Activated CD4-positive, CD25-positive, alpha-beta regulatory T cell treated with anti-CD3 and anti-CD28 coated beads, Interleukin-2, amount 50 U/mL, for 24 hours (primary cell): ENCODE data around the gene CDCP2.
A peak's percentile ranks its signal among the peaks of the same experiment; 100 is the strongest.

ENCODE experiments used
- ATAC-seq, 2 donors: fragments of 150-1000 bp; cut with Tn5 transposase; one replicate each; pipeline ENCODE4 v1.10.0; 2021; ENCODE audit warnings: mild to moderate bottlenecking in 1 of 2, moderate library complexity in 1 of 2

The CDCP2 gene

DNA sequence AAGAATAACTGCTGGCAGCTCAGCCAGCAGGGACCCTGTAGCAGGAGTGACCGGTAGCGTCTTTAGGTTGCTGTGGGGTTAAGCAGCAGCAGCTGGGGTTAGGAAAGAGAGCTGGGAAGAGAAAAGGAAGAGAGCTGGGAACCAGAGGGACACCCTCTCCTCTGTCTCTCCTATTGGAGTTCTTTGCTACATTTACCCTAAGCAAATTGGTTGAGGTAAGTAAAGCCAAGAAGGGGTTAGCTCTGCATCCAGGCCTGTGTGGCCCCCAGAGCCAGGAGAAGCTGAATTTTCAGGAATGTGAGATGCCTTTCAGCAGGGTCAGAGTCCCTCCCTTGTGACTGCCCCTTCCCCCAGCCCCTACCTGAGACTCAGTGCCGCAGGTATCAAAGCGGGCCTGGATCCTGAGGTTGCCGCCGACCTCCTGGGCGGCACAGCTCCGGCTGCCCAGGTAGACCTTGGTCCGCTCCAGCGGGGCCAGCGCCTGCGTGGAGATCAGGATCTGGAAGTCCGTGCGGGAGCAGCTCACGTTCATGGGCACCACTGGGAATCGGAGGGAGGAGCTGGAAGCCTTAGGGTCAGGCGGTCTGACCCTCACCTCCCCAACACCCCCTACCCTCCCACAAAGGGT, 16.4 kb downstream of the CDCP2 start:
- ATAC-seq = no peak

DNA sequence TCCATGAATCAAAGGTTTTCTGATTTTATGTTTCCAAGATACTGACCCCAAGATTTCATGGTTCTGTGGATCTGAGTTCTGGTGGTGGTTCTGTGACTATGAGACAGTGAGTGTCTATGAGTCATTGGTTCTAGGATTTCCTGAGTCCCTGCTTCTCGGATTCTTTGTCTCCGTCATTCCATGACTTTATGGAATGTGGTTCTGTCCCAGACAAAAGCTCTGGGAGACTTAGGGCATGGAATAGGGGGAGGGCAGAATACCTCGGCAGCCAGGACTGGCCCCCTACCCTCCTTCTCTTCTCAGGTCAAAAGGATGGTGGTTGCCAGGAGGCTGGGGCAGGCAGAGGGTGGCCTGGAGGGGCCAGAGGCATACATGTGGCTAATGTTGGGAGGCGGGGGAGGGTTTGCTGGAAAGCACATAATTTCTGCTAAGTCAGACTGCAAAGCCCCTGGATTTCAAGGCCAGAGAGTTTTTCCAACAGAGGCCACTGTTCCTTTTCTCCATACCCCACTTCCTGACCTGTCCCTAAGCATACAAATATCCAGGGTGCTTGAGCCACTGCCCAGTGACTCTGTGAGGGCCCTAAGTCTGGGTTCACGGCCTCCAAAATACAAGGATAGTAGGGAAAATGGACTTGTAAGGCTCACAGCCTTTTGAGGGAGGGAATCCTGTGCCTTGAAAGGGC, 17.2 kb downstream of the CDCP2 start:
- no peak for ATAC-seq

DNA sequence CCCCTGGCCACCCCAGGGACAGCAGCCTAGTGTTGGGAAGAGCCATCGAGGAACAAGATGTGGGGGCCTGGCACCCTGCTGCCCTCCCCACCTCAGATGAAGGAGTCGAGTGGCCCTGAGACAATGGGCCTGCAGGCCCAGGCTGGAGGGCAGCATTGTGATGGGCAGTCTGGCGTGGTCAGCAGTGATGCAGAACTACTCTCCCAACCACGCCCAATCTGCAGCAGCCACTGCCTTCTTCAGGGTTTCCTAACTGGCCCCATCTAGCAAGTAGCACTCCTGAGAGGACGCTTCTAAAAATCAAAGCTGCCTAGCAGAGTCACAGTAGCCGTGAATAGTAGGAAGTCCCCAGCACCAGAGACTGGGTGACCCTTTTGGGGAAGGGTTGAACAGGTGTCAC, 18.5 kb downstream of the CDCP2 start:
- no peak for ATAC-seq

DNA sequence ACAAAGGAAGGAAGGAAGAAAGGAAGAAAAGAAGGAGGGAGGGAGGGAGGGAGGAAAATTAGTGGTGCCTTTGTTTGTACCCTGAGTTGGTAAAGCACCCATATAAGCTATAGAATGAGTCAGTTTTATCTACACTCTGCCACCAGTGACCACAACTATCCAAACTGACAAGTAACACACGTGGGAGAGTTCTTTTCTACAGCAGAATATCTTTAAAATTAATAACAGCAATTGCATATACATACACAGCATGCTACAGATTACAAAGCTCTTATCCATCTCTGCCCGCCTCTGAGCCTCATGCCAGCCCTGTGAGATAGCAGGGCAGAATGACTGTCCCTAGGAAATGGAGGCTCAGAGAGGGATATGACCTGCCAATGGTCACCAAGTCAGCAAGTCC, 20.3 kb downstream of the CDCP2 start:
- no peak for ATAC-seq

DNA sequence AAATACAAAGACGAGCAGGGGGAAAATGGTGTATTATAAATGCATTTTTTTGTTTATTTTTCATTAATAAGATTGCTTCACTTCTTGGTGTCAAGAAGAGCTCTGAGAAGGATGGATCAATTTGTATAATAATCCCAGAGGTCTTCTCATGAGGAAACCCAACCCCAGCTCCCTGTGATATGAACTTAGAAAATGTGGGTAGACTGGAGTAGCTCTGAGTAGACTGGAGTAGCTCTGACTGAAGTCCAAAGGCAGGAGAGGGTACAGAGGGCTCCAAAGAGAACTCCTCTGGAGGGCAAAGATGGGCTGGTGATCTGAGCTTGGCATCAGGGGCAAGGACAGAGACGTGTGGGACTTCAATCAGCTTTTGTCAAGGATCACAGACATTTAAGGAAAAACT, 21.4 kb downstream of the CDCP2 start:
- no peak for ATAC-seq

DNA sequence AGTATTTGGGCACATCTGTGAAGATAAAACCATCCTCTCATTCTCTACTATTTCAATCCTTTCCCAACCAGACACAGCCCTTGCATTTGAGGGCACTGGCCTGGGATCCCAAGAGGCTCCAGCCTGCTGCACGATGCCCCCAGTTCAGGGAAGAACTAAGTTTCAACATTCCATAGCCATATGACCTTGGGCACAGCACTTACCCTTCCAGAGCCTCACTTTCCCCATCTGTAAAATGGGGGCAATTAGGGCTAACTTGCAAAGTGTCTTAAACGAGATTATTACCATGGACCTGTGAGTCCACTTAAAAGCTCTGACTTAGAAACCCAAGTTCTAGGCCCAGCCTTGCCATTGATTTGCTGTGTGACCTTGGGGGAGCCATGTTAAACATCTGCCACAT, 22.9 kb downstream of the CDCP2 start:
- ATAC-seq = no peak

DNA sequence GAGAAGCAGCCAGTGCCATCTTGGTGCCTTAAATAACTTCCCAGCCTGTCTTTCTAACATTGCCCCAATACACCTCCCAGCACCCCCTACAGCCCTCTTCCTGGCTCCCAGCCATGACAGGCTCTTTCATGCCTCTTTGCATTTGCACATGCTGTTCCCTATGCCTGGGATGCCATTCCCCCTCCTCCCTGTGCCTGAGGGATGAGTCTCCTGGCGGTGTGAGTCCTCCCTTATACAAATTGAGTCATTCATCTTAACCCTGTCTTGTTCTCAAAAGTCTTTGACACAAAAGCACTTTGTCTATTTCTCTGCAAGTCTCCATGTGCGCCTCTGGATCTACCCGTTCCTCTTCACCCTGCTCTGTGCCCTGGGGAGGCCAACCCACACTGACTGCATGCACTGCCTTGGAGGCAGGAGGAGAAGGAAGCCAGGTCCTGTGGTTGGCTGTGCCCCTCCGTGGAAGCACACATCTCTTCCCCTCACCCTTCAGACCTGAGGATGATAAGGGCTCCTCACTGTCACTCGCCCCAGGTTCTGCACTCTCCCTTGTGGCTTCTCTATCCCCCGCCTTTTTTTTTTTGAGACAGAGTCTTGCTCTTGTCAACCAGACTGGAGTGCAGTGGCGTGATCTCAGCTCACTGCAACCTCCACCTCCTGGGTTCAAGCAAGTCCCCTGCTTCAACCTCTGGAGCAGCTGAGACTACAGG, 25.1 kb downstream of the CDCP2 start:
- ATAC-seq = no peak

DNA sequence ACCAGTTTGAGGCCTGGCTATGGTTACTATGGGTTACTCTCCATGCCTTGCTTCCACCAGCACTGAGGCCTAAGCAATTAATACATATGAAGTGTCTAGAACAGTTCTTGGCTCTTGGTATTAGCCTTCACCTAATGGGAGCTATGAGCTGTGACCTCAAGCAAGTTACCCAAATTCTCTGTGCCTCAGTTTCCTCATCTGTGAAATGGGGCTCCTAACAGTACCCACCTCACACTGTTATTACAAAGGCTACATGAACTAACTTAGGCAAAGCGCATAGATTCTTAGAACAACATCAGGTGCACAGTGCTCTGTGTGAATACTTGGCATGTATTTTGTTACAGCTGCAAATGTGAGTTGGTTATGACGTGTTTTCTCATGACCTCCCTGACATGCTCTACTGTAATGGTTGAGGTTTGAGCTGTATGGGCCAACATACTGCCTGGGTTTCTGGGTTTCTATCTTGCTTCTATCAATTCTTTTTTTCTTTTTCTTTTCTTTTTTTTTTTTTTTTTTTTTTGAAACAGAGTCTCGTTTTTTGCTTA, 26.5 kb downstream of the CDCP2 start:
- no peak for ATAC-seq

DNA sequence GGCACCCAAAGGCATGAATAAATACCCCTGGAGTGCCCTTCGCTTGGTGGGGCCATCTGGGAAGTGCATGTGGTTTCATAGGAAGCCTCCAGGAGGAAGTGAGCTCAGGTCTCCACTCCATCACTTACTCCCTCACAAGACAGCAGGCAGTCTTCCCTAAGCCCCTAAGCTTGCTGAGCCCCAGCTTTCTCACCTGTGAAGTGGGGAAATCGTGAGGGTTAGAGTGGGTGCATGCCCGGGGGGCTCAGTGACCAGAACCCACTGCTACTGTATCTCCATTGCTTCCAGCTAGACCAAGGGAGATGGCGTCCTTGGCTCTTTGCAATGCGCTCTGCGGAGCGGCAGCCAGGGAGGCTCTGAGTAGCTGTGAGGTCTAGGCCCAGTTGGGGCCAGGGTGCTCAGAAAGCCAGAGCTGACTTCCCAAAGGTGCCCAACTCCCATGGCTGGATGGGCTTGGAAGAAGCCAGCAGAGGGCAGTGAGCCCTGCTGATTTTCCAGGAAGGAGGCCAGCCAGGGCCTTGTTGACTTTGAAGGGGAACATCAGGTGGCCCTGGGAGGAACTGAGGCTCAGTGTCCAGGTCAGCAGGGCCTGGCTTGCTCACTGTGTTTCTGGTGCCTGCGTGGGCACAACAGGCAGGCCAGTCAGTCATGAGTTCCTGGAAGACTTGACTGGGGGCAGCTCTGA, 27.3 kb downstream of the CDCP2 start:
- no peak for ATAC-seq

DNA sequence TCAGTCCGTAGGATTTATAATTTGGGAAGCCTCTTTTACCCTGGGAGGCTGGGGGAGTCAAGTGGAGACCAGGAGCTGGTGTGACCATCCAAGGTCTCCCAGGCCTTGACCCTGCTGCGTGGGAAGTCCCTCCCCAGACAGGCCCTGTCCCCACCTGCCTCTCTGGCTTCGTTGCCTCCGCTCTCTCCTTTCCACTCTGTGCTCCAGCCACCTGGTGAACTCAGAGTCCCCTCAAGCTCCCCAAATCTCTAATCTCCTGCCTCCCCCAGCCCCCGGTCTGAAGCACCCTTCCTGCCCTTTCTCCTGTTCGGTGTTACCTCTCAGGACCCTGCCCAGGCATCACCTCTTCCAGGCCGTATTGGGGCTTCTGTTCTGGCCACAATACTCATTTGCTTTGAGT, 27.9 kb downstream of the CDCP2 start:
- no peak for ATAC-seq

DNA sequence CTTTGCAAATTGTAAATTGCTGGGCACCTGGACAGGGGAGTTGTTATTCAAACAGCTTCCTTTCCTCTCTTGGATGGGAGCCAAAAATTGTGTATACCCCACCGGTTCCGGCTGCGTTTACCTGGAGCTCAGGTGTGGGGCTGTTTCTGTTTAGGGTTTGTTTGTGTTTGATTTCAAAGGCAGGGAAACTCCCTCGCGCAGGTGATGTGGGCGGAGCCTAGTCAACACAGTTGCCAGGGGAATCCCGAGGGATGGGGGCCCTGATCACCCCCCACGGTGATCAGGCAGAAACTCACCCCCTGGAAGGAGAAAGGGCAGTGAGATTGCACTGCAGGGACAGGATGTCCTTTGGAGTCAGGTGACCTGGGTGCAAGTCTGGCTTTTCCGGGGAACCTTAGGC, 28.3 kb downstream of the CDCP2 start:
- ATAC-seq = no peak

DNA sequence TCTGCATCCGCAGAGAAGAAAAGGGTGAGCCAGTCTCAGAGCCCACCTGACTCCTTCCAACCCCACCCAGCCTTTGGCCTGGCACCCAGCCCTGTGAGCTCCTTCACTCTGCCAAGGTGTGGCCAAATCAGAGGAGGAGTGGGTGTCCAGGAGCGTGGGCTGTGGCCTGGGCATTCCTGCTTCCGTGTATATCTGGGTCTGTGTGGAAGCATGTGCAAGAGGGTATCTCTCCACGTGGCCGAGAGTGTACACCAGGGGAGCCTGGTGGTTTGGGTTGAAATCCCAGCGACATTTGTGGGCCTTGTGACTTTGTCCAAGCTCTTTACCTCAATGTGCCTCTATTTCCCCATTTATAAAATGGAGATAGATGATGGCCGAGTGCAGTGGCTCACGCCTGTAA, 29.8 kb downstream of the CDCP2 start:
- ATAC-seq = no peak

DNA sequence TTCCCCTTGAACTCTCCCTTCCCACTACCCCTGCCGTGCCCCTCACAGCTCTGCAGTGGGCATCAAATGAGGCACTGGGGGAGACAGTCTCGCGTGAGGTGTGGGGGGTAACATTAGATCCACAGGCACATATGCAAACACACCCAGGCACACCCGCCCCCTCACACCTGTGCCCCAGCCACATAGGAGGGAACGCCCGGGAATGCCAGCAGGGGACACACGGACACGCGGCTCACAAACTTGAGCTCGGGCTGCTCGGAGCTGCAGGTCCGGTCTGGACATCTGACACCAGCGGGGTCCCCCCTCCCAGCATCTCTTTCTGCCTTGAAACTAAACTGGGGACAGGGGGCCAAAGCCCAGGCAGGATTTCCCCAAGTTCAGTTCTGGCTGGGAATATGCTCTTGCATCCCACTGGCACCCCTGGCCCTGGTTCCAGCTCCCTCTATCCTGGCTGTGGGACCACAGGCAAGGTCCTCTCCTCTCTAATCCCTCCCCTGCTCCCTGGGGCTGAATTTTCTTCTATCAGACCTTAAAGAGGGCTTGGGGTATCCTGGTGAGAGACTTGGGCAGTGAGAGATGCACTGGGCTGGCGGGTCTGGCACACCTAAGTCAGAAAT, 30.6 kb downstream of the CDCP2 start:
- no peak for ATAC-seq

DNA sequence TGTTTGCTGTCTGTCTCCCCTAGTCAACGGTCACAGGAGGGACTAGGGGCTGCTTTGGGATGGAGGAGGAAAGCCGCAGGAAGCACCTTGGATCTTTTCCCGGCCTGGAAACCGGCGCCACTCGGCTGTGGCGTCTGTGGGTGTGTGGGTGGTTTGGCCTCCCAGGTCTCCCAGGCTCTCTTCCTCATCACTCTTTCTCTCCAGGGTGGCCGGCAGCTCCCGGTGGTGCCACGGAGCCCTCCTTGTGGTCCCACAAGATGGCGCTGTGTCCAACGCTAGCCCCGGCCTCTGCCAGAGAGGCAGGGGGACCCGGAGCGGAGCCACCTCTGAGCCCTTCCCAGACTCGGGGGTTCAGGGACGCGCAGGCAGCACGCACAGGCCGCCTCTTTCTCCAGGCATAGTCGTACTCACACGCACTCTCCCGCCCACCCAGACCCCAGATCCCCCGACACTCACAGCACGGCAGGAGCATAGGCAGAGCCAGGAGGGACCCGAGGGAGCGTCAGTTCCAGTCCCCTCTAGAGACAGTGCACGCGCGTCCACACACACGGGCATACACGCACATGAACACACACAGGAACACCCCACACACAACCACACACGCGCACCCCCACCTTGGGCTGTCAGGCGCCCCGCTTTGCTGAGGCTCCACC, 31.2 kb downstream of the CDCP2 start:
- peak; percentile 34 to 59 for ATAC-seq

DNA sequence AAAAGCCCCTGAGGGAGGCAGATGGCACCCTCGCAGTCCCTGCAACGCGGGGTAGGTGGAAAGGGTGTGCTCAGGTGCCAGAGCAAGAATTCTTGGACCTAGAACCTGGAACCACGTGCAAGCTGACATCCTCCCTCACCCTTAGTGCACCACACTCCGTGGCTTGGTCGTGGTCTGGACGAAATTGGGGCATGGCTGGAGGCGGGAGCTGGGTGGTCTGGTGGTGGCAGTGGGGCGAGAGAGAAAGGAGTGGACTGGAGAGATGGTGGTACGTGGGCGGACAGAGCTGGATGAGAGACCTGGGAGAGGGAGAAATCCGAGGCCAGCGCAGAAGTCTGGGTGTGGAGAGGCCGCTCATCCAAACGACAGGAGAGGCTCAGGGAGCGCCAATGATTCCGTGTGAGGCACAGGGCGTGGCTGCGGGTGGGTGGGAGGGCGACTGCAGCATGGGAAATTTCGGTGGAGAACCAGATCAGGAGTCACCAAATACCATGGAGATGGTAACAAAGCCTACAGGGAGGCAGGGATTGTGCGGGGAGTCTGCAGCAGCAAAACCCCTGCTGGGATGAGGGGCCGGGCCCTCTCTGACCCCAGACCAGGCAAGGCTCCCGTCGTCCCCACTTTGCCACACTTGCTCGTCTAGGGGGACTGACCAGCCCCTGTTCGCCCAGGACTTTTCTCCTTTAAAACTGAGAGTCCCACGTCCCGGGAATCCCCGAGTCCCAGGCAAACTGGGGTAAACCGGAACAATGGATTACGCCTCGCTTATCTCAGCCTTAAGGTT, 31.9 kb downstream of the CDCP2 start:
- ATAC-seq = no peak

DNA sequence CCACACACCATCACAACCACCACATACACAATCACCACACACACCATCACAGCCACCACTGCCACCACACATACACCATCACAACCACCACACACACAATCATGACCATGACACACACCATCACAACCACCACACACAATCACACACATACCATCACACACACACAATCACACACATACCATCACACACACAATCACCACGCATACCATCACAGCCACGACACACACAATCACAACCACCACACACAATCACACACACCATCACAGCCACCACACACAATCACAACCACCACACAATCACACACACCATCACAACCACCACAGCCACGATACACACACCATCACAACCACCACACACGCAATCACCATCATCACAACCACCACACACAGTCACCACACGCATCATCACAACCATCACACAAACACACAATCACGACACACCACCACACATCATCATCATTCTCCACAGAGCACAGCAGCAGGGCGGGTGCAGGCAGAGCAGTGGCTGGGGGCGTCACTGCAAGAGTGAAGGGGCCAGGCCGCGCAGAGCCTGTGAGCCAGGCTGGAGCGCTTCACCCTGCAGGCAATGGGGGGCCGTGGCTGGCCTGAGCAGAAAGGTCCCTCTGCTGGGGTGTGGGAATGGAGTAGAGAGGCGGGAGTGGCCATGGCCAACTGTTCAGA, 32.6 kb downstream of the CDCP2 start:
- no peak for ATAC-seq

DNA sequence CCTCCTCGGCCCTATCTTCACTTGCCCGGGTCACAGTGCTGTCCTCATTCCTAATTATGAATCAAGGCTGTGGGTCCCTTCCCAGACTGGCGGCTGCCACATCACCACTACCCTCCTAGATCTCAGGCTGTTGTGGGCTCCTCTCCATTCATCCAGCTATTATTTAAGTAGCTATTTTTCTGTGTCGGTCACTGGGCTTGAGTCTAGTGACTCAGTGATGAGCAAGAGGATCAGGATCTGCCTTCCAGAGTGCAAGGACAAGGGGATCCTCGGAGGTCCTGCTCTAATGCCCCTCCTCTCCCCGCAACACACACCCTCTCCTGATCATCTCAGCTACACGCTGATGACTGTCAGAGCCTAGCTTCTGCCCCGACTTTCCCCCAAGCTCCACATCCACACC, 34.1 kb downstream of the CDCP2 start:
- ATAC-seq = no peak

DNA sequence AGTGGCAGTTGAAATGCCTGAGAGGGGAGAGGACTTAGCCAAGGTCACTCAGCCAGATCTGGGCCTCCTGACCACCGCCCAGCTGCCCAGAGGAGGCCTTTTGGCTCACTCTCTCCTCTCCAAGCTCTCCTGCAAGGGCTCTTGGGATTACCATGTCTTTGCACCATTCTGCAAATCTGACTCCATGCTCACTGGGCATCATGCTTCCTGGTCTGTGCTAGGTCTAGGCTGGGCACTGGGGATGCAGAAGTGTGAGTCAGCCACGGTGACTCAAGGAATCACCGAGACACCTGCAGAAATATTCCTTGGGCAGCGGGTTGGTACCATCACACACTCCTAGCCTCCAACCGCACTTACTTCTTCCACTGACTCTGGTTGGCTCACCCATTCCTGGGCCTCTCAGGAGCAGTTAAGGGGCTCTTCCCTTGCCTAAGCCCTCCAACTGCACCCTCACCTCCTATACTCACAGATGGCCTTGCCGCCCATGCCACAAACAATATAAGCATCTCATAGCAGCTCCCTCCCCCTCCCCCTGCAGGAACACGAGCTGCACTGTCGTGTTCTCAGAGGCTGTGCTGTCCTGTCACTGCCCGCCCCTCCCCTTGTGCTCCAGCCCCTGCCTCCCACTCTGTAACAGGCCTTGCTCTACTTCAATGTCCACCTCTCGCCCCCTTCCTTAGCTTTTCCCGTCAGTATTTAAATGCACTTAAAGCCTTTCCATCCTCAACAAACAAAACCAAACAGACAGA, 34.8 kb downstream of the CDCP2 start:
- no peak for ATAC-seq

DNA sequence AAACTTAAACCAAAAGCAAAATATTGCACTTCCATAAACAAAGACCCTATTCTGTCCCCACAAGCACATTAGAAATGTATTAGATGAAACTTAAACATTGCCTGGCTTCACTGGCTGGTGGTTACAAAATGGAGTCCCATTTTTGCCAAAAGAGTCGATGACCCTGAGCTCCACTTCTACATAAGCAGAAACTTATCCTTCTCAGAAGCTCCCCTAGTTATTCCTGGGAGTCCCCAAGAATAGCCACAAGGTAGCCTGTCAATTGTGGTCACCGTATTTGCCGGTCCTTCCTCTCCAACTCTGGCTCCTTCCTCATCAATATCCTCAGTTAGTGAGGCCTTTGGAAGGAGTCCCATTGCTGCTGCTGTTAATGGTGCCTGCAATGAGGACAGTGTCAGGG, 37.3 kb downstream of the CDCP2 start:
- no peak for ATAC-seq

DNA sequence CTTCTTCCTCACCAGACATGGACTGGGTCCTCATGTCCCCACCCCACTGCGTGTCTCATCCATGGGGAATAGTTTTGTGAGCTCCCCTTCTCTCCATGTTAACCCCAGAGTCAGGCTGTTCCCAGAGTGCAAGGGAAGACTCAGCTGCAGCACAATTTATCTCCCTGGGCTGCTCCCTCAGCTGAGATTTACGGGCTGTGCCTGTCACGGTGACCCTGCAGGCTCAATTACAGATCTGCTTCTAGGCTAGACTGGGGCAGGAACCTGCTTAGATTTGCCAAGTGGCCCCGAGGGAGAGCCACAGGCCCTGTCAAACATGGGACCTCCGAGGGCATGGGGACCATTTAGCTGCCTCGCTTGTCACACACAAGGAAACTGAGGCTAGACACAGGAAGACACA, 37.8 kb downstream of the CDCP2 start:
- no peak for ATAC-seq
